ENCODE data around the gene KCNJ6. TPM values are rescaled to one million over a fixed set of nuclear protein-coding genes. Genes with fewer than 3 reads are reported as not detected.

The KCNJ6 gene
- total RNA-seq, 2 experiments from 2014 or later = not detected

- H3K9me3 ChIP-seq (ENCODE audit: low read length) = no peaks in the 10 kb centered on the region
- H3K27ac ChIP-seq (ENCODE audit: low read depth, low read length, poor library complexity, severe bottlenecking) = no peak overlapping the region
- intact Hi-C loops (cut with micrococcal nuclease; ENCODE audit: unreplicated experiment) = no loop called here
- H3K4me3 ChIP-seq (ENCODE audit: low read depth, low read length, poor library complexity, severe bottlenecking) = no peak overlapping the region
- TF ChIP-seq CTCF (conservative IDR thresholded peaks at IDR 0.05; ENCODE audit: low read length) (no peak), EZH2phosphoT487 (IDR thresholded peaks at IDR 0.05; ENCODE audit: borderline replicate concordance, low read depth, low read length) (no peak)
- H3K36me3 ChIP-seq (ENCODE audit: insufficient read depth, low read length) = no peaks in the 10 kb centered on the region
- BruUV-seq (replicated peaks) = no TSS peak
- ChIA-PET POLR2A (no interaction called here), CTCF (ENCODE audit: unreplicated experiment) (no interaction called here)
- no peaks in the 10 kb centered on the region for H3K79me2 ChIP-seq (ENCODE audit: insufficient read depth, low read depth, low read length)
- no peak overlapping the region for H2AFZ ChIP-seq (ENCODE audit: low read length)
- no peaks in the 10 kb centered on the region for H4K20me1 ChIP-seq (ENCODE audit: insufficient read depth, low read length)
- no peak overlapping the region for H3K4me2 ChIP-seq (ENCODE audit: low read length)
- no peak for DNase-seq (ENCODE audit: low spot score)
- H3K9me2 ChIP-seq (ENCODE audit: insufficient read depth, low read length) = no peaks in the 10 kb centered on the region
- H3K4me1 ChIP-seq (ENCODE audit: insufficient read depth, low read length, poor library complexity, severe bottlenecking) = no peaks in the 10 kb centered on the region
These were observed 1.4 kb upstream of the KCNJ6 start for GRCh38 chr21:37917612-37918011.

GRCh38 chr21:37915941-37916309 is 332 bp downstream of the KCNJ6 start:
- no peak overlapping the region for H3K4me2 ChIP-seq (ENCODE audit: low read length)
- H3K4me3 ChIP-seq (ENCODE audit: low read depth, low read length, poor library complexity, severe bottlenecking) = no peak overlapping the region
- H3K9me2 ChIP-seq (ENCODE audit: insufficient read depth, low read length) = no peaks in the 10 kb centered on the region
- H4K20me1 ChIP-seq (ENCODE audit: insufficient read depth, low read length) = no peaks in the 10 kb centered on the region
- no peak overlapping the region for H3K27ac ChIP-seq (ENCODE audit: low read depth, low read length, poor library complexity, severe bottlenecking)
- H3K9me3 ChIP-seq (ENCODE audit: low read length) = no peaks in the 10 kb centered on the region
- DNase-seq (ENCODE audit: low spot score) = no peak
- no peaks in the 10 kb centered on the region for H3K4me1 ChIP-seq (ENCODE audit: insufficient read depth, low read length, poor library complexity, severe bottlenecking)
- BruUV-seq (replicated peaks) = no TSS peak
- no peak overlapping the region for H2AFZ ChIP-seq (ENCODE audit: low read length)
- POLR2A ChIA-PET = no interaction called here
- no peaks in the 10 kb centered on the region for H3K79me2 ChIP-seq (ENCODE audit: insufficient read depth, low read depth, low read length)
- CTCF ChIA-PET (ENCODE audit: unreplicated experiment) = no interaction called here
- no peaks in the 10 kb centered on the region for H3K36me3 ChIP-seq (ENCODE audit: insufficient read depth, low read length)
- TF ChIP-seq CTCF (conservative IDR thresholded peaks at IDR 0.05; ENCODE audit: low read length) = no peak
- no peak for TF ChIP-seq EZH2phosphoT487 (IDR thresholded peaks at IDR 0.05; ENCODE audit: borderline replicate concordance, low read depth, low read length)
- intact Hi-C loops (cut with micrococcal nuclease; ENCODE audit: unreplicated experiment) = no loop called here

GRCh38 chr21:37915497-37915911 is 753 bp downstream of the KCNJ6 start:
- Histone ChIP-seq H3K4me2 (ENCODE audit: low read length) (no peak overlapping the region), H3K36me3 (ENCODE audit: insufficient read depth, low read length) (no peaks in the 10 kb centered on the region), H3K9me2 (ENCODE audit: insufficient read depth, low read length) (no peaks in the 10 kb centered on the region), H2AFZ (ENCODE audit: low read length) (no peak overlapping the region), H4K20me1 (ENCODE audit: insufficient read depth, low read length) (no peaks in the 10 kb centered on the region), H3K9me3 (ENCODE audit: low read length) (no peaks in the 10 kb centered on the region), H3K4me1 (ENCODE audit: insufficient read depth, low read length, poor library complexity, severe bottlenecking) (no peaks in the 10 kb centered on the region), H3K4me3 (ENCODE audit: low read depth, low read length, poor library complexity, severe bottlenecking) (no peak overlapping the region), H3K79me2 (ENCODE audit: insufficient read depth, low read depth, low read length) (no peaks in the 10 kb centered on the region), H3K27ac (ENCODE audit: low read depth, low read length, poor library complexity, severe bottlenecking) (no peak overlapping the region)
- DNase-seq (ENCODE audit: low spot score) = no peak
- CTCF ChIA-PET (ENCODE audit: unreplicated experiment) = no interaction called here
- TF ChIP-seq EZH2phosphoT487 (IDR thresholded peaks at IDR 0.05; ENCODE audit: borderline replicate concordance, low read depth, low read length) = no peak
- no peak for TF ChIP-seq CTCF (conservative IDR thresholded peaks at IDR 0.05; ENCODE audit: low read length)
- POLR2A ChIA-PET = no interaction called here
- BruUV-seq (replicated peaks) = no TSS peak
- intact Hi-C loops (cut with micrococcal nuclease; ENCODE audit: unreplicated experiment) = no loop called here
